ENCODE data around the gene PRKCD.

The PRKCD gene

DNA sequence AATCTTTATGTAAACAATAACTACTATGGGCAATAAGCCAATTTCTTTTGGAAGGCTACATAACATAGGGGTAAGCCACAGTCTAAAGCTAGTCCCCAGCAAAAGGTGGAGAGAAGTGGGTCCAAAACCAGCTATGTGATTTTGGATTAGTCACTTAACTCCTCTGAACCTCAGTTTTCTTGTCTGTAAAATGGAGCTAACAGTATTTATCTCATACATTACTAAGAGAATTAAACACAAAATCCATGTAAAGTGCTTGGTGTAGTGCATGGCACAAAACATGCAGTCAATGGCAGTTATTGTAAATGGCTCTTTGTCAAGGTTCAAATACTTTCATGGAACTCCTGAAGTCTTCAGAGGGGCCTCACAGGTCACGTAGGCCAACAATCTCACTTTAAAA lies 44.1 kb upstream of the PRKCD start:
- ChIA-PET POLR2A (interaction anchor here (1.1 kb wide), 1 partner anchor 11 kb away, joined by 3 read pairs; no protein-coding TSS in a partner anchor), CTCF (no interaction called here)
- no peak for TF ChIP-seq ELF4 (IDR thresholded peaks at IDR 0.05)
- no peak for TF ChIP-seq FOXK2 (IDR thresholded peaks at IDR 0.05)
- no peak for TF ChIP-seq LEF1 (IDR thresholded peaks at IDR 0.05; ENCODE audit: borderline replicate concordance)

DNA sequence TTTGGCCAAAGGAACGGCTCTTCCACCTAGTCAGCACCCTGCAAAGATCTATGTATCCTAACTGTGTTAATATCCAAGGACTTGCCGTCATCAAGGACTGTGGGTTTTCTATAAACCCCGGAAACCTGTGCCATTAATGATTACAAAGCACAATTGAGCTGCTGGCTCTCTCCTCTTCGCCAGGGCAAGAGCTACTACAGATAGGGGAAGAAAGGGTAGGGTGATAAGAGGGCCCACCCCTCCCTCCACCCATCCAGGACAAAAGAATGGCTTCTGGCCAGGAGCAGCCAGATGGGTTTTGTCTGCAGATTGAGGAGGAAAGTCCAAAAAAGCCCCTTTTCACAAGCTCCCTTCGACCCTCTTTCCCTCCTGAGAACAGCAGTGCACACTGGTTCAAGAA lies 40.7 kb upstream of the PRKCD start:
- POLR2A ChIA-PET, result interaction anchor here (1.5 kb wide), 1 partner anchor 76 kb away, joined by 6 read pairs; no protein-coding TSS in a partner anchor
- CTCF ChIA-PET, result no interaction called here
- DNase-seq (ENCODE audit: extremely low spot score), result no peak
- no peak for TF ChIP-seq ZNF384 (IDR thresholded peaks at IDR 0.05)
- no peak for TF ChIP-seq ARNT (IDR thresholded peaks at IDR 0.05)
- TF ChIP-seq TARDBP (IDR thresholded peaks at IDR 0.05), result no peak
- no peak for TF ChIP-seq BHLHE40 (IDR thresholded peaks at IDR 0.05; ENCODE audit: borderline replicate concordance)
- TF ChIP-seq ELF4 (IDR thresholded peaks at IDR 0.05), result no peak
- TF ChIP-seq FOXK2 (IDR thresholded peaks at IDR 0.05), result no peak
- TF ChIP-seq, protein P1, sequence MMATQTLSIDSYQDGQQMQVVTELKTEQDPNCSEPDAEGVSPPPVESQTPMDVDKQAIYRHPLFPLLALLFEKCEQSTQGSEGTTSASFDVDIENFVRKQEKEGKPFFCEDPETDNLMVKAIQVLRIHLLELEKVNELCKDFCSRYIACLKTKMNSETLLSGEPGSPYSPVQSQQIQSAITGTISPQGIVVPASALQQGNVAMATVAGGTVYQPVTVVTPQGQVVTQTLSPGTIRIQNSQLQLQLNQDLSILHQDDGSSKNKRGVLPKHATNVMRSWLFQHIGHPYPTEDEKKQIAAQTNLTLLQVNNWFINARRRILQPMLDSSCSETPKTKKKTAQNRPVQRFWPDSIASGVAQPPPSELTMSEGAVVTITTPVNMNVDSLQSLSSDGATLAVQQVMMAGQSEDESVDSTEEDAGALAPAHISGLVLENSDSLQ (IDR thresholded peaks at IDR 0.05), result no peak

More for the DNA sequence above, 44.1 kb upstream of the PRKCD start:
- no peak for DNase-seq (ENCODE audit: extremely low spot score)

DNA sequence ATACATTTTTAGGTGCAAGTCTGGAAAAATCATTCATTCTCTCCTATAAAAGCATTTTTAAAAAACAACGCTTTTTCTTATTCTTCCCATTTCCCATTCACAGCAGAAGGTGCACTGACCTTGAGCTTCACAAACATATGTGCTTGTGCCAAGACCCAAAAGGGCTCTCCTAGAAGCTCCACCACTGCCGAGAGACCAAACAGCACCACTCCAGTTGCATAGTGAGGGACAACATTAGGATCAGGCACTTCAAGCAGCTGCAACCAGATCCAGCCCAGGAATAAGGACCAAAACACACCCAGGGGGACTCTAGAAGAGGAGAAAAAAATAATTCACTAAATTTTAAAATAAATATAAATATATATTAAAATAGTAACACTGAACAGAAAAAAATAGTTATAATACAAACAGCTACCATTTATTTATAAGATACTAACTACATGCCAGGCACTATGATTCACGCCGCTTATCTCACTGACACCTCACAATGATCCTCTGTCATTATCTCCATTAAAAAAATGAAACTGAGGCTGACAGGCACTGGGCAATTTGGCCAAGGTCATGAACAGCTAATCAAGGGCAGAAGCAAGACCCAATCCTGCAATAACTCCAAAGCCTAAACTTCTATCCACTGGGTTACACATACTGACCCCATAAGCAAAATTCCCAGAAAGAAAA lies 38.6 kb upstream of the PRKCD start:
- ChIA-PET CTCF (interaction anchor here (0.9 kb wide), 1 partner anchor 8 kb away, joined by 5 read pairs; no protein-coding TSS in a partner anchor), POLR2A (interaction anchor here (0.6 kb wide), 1 partner anchor 74 kb away, joined by 3 read pairs; no protein-coding TSS in a partner anchor)
- no peak for DNase-seq (ENCODE audit: extremely low spot score)
- no peak for TF ChIP-seq ELF4 (IDR thresholded peaks at IDR 0.05)
- TF ChIP-seq, protein P1 (IDR thresholded peaks at IDR 0.05), result no peak
- no peak for TF ChIP-seq NFRKB (IDR thresholded peaks at IDR 0.05)
- no peak for TF ChIP-seq SP1 (IDR thresholded peaks at IDR 0.05)
- no peak for TF ChIP-seq ARNT (IDR thresholded peaks at IDR 0.05)
- no peak for TF ChIP-seq HDGF (IDR thresholded peaks at IDR 0.05; ENCODE audit: borderline replicate concordance)
- TF ChIP-seq FOXA1 (IDR thresholded peaks at IDR 0.05), result no peak
- no peak for TF ChIP-seq ZNF384 (IDR thresholded peaks at IDR 0.05)
- TF ChIP-seq FOXK2 (IDR thresholded peaks at IDR 0.05), result no peak
- TF ChIP-seq TARDBP (IDR thresholded peaks at IDR 0.05), result no peak
- TF ChIP-seq SUZ12 (IDR thresholded peaks at IDR 0.05), result no peak
- TF ChIP-seq BHLHE40 (IDR thresholded peaks at IDR 0.05; ENCODE audit: borderline replicate concordance), result no peak
- TF ChIP-seq FOXM1 (IDR thresholded peaks at IDR 0.05; ENCODE audit: borderline replicate concordance), result no peak

DNA sequence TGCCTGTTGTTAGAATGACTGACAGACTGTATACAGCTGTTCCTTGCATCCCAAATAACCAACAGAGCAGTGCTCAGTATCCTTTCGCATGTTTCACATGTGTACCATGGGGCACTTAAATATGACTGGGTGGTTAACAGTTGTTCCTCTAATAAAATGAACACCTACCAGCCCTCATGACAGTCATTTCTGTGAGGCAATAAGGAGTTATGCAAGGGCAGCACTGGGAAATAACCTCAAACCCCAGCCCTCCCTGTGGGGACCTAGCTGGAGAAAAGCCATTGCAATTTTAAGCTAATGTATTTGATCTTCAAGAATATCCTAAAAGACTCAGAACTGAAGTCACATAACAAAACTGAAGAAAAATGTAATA lies 38.1 kb upstream of the PRKCD start:
- TF ChIP-seq TARDBP (IDR thresholded peaks at IDR 0.05), result no peak
- no peak for TF ChIP-seq ARNT (IDR thresholded peaks at IDR 0.05)
- TF ChIP-seq LEF1 (IDR thresholded peaks at IDR 0.05; ENCODE audit: borderline replicate concordance), result no peak
- TF ChIP-seq ELF4 (IDR thresholded peaks at IDR 0.05), result no peak
- no peak for TF ChIP-seq HDGF (IDR thresholded peaks at IDR 0.05; ENCODE audit: borderline replicate concordance)
- TF ChIP-seq FOXM1 (IDR thresholded peaks at IDR 0.05; ENCODE audit: borderline replicate concordance), result no peak
- no peak for TF ChIP-seq SUZ12 (IDR thresholded peaks at IDR 0.05)
- no peak for TF ChIP-seq NFRKB (IDR thresholded peaks at IDR 0.05)
- TF ChIP-seq CTBP1 (IDR thresholded peaks at IDR 0.05; ENCODE audit: borderline replicate concordance), result no peak
- CTCF ChIA-PET, result interaction anchor here (0.9 kb wide), 1 partner anchor 9 kb away, joined by 5 read pairs; no protein-coding TSS in a partner anchor
- POLR2A ChIA-PET, result interaction anchor here (0.6 kb wide), 1 partner anchor 74 kb away, joined by 3 read pairs; no protein-coding TSS in a partner anchor
- DNase-seq (ENCODE audit: extremely low spot score), result no peak

DNA sequence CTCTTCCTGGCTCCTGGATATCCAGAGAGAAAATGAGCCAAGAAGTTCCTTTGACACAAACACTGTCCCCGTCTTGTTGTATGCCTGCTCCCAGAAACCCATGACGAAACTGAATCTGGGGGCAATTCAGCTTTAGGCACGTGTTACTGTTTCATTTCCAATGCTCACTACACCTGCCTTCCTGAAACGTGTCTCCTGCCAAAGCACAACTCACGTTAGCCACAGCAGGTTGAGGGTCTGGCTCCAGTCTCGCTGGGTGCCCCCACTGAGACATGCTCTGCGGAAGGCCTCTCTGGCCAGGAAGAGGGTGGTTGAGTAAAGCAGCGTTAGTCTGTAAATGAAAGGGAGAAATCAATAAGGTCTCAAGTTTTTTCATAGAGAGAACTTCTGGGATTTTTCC lies 37.5 kb upstream of the PRKCD start:
- POLR2A ChIA-PET, result no interaction called here
- TF ChIP-seq, protein P1 (IDR thresholded peaks at IDR 0.05), result no peak
- TF ChIP-seq CTBP1 (IDR thresholded peaks at IDR 0.05; ENCODE audit: borderline replicate concordance), result no peak
- TF ChIP-seq FOXM1 (IDR thresholded peaks at IDR 0.05; ENCODE audit: borderline replicate concordance), result no peak
- no peak for TF ChIP-seq SUZ12 (IDR thresholded peaks at IDR 0.05)
- CTCF ChIA-PET, result interaction anchor here (0.9 kb wide), 1 partner anchor 9 kb away, joined by 5 read pairs; no protein-coding TSS in a partner anchor
- DNase-seq (ENCODE audit: extremely low spot score), result no peak

DNA sequence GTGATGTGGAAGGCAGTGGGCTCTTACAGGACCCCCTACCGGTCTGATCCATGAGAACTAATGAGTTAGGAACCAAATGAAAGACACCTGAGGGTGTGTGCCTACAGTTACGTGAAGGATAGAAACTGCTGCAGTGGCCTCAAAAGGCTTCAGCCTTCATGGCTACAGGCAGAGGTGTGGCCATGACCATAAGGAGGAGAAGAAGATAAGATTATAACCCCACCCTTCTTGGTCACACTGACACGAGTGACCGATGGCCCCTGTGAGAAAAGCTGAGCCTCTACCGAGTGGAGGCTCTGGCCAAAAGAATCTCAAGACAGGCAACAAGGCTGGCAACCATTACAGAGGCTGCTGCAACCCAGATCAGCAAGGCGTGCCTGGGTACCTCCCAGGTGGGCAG lies 37.1 kb upstream of the PRKCD start:
- CTCF ChIA-PET, result no interaction called here
- POLR2A ChIA-PET, result no interaction called here
- no peak for DNase-seq (ENCODE audit: extremely low spot score)
- TF ChIP-seq FOXK2 (IDR thresholded peaks at IDR 0.05) (no peak), ZNF384 (IDR thresholded peaks at IDR 0.05) (no peak), NFRKB (IDR thresholded peaks at IDR 0.05) (no peak), CTBP1 (IDR thresholded peaks at IDR 0.05; ENCODE audit: borderline replicate concordance) (no peak), SP1 (IDR thresholded peaks at IDR 0.05) (no peak), ARNT (IDR thresholded peaks at IDR 0.05) (no peak), LEF1 (IDR thresholded peaks at IDR 0.05; ENCODE audit: borderline replicate concordance) (no peak), L3MBTL2 (conservative IDR thresholded peaks at IDR 0.05) (no peak)
- TF ChIP-seq, protein P1 (IDR thresholded peaks at IDR 0.05), result no peak
